ENCODE results near the gene MALAT1. TPM values are rescaled to one million over a fixed set of nuclear protein-coding genes. Genes with fewer than 3 reads are reported as not detected.
A peak's percentile ranks its signal among the peaks of the same experiment; 100 is the strongest.

MALAT1 gene
- total and polyA plus RNA-seq, 2 of the 13 experiments (the other 11 are each of a cell fraction or from before 2014, with no cell fraction given) = 143 to 1,237 TPM

DNA sequence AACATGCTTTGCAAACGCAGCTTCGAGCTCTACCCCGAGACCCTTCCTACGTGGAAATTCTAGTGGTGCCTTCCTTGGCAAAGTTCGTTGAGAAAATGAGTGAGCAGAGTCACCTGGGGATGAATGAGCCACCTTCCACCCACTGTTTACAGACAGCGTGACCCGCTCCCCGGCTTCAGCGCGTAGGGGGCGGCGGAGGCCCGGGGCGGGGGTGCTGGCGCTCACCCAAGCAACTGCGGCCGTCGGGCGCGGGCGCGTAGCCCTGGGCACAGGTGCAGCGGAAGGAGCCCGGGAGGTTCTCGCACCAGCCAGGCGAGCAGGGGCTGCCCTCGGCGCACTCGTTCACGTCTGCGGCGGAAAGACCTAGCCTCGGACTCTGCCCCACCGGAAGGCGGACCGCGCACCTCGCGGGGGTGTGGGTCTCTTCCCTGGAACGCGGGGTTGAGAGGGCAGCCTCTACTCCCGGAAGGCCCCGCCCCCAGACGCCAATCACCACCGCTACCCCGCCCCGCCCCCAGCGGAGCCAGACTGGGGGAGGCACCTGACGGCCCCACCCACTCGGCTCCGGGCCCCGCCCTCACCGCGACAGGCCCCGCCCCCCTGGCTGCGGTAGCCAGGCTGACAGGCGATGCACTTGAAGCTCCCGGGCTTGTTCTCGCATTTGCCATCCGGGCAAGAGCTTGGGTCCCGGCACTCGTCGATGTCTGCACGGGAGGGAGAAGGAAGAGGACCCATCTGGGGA, 47.5 kb downstream of the MALAT1 start (continued):
- TF ChIP-seq, protein P1, sequence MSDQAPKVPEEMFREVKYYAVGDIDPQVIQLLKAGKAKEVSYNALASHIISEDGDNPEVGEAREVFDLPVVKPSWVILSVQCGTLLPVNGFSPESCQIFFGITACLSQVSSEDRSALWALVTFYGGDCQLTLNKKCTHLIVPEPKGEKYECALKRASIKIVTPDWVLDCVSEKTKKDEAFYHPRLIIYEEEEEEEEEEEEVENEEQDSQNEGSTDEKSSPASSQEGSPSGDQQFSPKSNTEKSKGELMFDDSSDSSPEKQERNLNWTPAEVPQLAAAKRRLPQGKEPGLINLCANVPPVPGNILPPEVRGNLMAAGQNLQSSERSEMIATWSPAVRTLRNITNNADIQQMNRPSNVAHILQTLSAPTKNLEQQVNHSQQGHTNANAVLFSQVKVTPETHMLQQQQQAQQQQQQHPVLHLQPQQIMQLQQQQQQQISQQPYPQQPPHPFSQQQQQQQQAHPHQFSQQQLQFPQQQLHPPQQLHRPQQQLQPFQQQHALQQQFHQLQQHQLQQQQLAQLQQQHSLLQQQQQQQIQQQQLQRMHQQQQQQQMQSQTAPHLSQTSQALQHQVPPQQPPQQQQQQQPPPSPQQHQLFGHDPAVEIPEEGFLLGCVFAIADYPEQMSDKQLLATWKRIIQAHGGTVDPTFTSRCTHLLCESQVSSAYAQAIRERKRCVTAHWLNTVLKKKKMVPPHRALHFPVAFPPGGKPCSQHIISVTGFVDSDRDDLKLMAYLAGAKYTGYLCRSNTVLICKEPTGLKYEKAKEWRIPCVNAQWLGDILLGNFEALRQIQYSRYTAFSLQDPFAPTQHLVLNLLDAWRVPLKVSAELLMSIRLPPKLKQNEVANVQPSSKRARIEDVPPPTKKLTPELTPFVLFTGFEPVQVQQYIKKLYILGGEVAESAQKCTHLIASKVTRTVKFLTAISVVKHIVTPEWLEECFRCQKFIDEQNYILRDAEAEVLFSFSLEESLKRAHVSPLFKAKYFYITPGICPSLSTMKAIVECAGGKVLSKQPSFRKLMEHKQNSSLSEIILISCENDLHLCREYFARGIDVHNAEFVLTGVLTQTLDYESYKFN (CRISPR knock-in tag; conservative IDR thresholded peaks at IDR 0.05) = peak; percentile 58; the same call in 1 of the 2 replicates
- TF ChIP-seq, protein P2, sequence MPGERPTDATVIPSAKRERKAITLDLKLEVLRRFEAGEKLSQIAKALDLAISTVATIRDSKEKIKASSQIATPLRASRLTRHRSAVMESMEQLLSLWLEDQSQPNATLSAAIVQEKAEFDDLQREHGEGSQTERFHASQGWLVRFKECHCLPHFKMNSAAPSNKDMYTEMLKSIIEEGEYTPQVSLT (CRISPR knock-in tag; IDR thresholded peaks at IDR 0.05; ENCODE audit: borderline replicate concordance, low read depth) = no peak
- TF ChIP-seq ARHGAP35 (CRISPR knock-in tag; IDR thresholded peaks at IDR 0.05; ENCODE audit: borderline replicate concordance) (no peak), ATAD3A (CRISPR knock-in tag; IDR thresholded peaks at IDR 0.05) (no peak), ZBTB42 (CRISPR knock-in tag; IDR thresholded peaks at IDR 0.05) (no peak), NR2F1 (CRISPR knock-in tag; IDR thresholded peaks at IDR 0.05) (peak; percentile 29 to 50; a peak in 2 of 4 replicates), SP4 (CRISPR knock-in tag; IDR thresholded peaks at IDR 0.05) (peak; percentile 75), HIVEP1 (CRISPR knock-in tag; IDR thresholded peaks at IDR 0.05) (no peak; the same call in 1 of the 2 replicates), LCORL (IDR thresholded peaks at IDR 0.05) (no peak), LCORL (CRISPR knock-in tag; IDR thresholded peaks at IDR 0.05) (no peak)
- TF ChIP-seq, protein P3, sequence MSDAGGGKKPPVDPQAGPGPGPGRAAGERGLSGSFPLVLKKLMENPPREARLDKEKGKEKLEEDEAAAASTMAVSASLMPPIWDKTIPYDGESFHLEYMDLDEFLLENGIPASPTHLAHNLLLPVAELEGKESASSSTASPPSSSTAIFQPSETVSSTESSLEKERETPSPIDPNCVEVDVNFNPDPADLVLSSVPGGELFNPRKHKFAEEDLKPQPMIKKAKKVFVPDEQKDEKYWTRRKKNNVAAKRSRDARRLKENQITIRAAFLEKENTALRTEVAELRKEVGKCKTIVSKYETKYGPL (CRISPR knock-in tag; IDR thresholded peaks at IDR 0.05) = no peak
- TF ChIP-seq, protein P4, sequence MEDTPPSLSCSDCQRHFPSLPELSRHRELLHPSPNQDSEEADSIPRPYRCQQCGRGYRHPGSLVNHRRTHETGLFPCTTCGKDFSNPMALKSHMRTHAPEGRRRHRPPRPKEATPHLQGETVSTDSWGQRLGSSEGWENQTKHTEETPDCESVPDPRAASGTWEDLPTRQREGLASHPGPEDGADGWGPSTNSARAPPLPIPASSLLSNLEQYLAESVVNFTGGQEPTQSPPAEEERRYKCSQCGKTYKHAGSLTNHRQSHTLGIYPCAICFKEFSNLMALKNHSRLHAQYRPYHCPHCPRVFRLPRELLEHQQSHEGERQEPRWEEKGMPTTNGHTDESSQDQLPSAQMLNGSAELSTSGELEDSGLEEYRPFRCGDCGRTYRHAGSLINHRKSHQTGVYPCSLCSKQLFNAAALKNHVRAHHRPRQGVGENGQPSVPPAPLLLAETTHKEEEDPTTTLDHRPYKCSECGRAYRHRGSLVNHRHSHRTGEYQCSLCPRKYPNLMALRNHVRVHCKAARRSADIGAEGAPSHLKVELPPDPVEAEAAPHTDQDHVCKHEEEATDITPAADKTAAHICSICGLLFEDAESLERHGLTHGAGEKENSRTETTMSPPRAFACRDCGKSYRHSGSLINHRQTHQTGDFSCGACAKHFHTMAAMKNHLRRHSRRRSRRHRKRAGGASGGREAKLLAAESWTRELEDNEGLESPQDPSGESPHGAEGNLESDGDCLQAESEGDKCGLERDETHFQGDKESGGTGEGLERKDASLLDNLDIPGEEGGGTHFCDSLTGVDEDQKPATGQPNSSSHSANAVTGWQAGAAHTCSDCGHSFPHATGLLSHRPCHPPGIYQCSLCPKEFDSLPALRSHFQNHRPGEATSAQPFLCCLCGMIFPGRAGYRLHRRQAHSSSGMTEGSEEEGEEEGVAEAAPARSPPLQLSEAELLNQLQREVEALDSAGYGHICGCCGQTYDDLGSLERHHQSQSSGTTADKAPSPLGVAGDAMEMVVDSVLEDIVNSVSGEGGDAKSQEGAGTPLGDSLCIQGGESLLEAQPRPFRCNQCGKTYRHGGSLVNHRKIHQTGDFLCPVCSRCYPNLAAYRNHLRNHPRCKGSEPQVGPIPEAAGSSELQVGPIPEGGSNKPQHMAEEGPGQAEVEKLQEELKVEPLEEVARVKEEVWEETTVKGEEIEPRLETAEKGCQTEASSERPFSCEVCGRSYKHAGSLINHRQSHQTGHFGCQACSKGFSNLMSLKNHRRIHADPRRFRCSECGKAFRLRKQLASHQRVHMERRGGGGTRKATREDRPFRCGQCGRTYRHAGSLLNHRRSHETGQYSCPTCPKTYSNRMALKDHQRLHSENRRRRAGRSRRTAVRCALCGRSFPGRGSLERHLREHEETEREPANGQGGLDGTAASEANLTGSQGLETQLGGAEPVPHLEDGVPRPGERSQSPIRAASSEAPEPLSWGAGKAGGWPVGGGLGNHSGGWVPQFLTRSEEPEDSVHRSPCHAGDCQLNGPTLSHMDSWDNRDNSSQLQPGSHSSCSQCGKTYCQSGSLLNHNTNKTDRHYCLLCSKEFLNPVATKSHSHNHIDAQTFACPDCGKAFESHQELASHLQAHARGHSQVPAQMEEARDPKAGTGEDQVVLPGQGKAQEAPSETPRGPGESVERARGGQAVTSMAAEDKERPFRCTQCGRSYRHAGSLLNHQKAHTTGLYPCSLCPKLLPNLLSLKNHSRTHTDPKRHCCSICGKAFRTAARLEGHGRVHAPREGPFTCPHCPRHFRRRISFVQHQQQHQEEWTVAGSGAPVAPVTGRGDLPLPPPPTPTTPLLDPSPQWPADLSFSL (CRISPR knock-in tag; IDR thresholded peaks at IDR 0.05) = no peak

Data from HepG2 (cell line).